Activated CD4-positive, alpha-beta T cell treated with anti-CD3 and anti-CD28 coated beads, Interleukin-2, amount 50 U/mL, for 4 hours (primary cell): ENCODE data around the gene SYNJ2.
"Not testable (repeated sequence)": the region's sequence is repeated elsewhere in the genome, so short reads cannot be mapped to it uniquely, and the experiment has no call there.

Experiments used
- DNase-seq, 2 experiments: peaks; one replicate each; pipeline ENCODE4 v3.0.0-alpha.2; 2020

SYNJ2 gene

GRCh38 chr6:157981395-157982101 lies at the start of gene SYNJ2:
Gene SYNJ2 (plus strand): TSS chr6:157981863. CDS start chr6:157981962, 99 bp downstream.
- peak; percentile 83 to 85 for DNase-seq

GRCh38 chr6:157935786-157936185 lies 45.9 kb upstream of the SYNJ2 start:
- no peak for DNase-seq

GRCh38 chr6:157937318-157937717 lies 44.3 kb upstream of the SYNJ2 start:
- no peak for DNase-seq

GRCh38 chr6:157937916-157938315 lies 43.7 kb upstream of the SYNJ2 start:
- no peak for DNase-seq

- DNase-seq = peak; percentile 37 to 48
These were observed 41.2 kb upstream of the SYNJ2 start for GRCh38 chr6:157940375-157941036.

- DNase-seq = no peak
These were observed 40.4 kb upstream of the SYNJ2 start for GRCh38 chr6:157941101-157941863.

GRCh38 chr6:157942351-157942750 lies 39.3 kb upstream of the SYNJ2 start:
- DNase-seq = no peak

GRCh38 chr6:157943249-157943963 lies 38.3 kb upstream of the SYNJ2 start:
- DNase-seq = no peak

- no peak for DNase-seq
These were observed 37.7 kb upstream of the SYNJ2 start for GRCh38 chr6:157943964-157944283.

GRCh38 chr6:157944983-157945931 lies 36.4 kb upstream of the SYNJ2 start:
- DNase-seq = peak; percentile 42 to 58

- no peak for DNase-seq
These were observed 35.5 kb upstream of the SYNJ2 start for GRCh38 chr6:157946053-157946617.

- no peak for DNase-seq
These were observed 34.7 kb upstream of the SYNJ2 start for GRCh38 chr6:157946865-157947532.

- DNase-seq = not testable (repeated sequence)
These were observed 30.8 kb upstream of the SYNJ2 start for GRCh38 chr6:157950899-157951298.

- no peak for DNase-seq
These were observed 29.8 kb upstream of the SYNJ2 start for GRCh38 chr6:157951828-157952227.

- DNase-seq = no peak
These were observed 28.8 kb upstream of the SYNJ2 start for GRCh38 chr6:157952861-157953351.

- DNase-seq = no peak
These were observed 28.0 kb upstream of the SYNJ2 start for GRCh38 chr6:157953580-157954091.

GRCh38 chr6:157954150-157955117 lies 27.2 kb upstream of the SYNJ2 start:
- DNase-seq = no peak

GRCh38 chr6:157955675-157956074 lies 26.0 kb upstream of the SYNJ2 start:
- DNase-seq = no peak

GRCh38 chr6:157956171-157956730 lies 25.4 kb upstream of the SYNJ2 start:
- no peak for DNase-seq
